Measurements from ENCODE around the gene CHD9NB.

- TF ChIP-seq CTCF (IDR thresholded peaks at IDR 0.05) (no peak), POLR2A (IDR thresholded peaks at IDR 0.05) (no peak)
These were observed 37.0 kb upstream of the CHD9NB start for GRCh38 chr16:53089434-53090285.

Data from prostate gland (tissue), 2 donors.